HG03159 (cell line): ENCODE data around the gene COPS7A.
"Not testable (repeated sequence)": the region's sequence is repeated elsewhere in the genome, so short reads cannot be mapped to it uniquely, and the experiment has no call there.

Experiments
- ATAC-seq: cut with Tn5 transposase; IDR thresholded peaks from one replicate; pipeline ENCODE4 v1.9.1; 2021; ENCODE audit warnings: mild to moderate bottlenecking, moderate library complexity; ENCODE audit not compliant: unreplicated experiment

Gene COPS7A

DNA sequence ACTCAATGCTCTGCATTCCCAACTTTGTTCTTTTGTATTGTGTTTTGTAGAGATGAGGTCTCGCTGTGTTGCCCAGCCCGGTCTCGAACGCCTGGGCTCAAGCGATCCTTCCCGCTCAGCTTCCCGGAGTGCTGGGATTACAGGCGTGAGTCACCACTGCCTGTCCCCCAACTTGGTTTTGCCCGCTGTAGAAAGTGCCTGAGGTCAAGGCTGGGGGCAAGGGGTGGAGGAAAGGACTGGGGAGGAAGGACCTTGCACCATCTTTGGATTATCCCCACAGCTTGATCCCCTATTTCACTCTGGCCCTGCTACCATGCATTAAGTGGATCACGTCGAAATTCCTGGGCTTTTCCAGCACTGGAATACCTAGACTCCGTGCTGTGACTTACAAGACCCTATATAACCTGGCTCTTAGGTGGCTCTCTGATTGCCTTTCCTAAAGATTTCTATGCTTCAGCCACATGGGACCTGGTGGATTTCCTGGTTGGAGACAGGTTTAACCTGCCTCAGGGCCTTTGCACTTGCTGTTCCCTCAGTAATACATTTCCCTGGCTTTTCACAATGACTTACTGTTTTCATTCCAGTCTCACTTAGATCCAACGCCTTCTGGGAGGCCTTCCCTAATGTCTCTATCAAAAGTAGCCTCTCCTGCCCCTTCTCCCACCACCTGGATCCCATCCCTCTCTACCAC is 22.6 kb upstream of the COPS7A start:
- no peak for ATAC-seq

DNA sequence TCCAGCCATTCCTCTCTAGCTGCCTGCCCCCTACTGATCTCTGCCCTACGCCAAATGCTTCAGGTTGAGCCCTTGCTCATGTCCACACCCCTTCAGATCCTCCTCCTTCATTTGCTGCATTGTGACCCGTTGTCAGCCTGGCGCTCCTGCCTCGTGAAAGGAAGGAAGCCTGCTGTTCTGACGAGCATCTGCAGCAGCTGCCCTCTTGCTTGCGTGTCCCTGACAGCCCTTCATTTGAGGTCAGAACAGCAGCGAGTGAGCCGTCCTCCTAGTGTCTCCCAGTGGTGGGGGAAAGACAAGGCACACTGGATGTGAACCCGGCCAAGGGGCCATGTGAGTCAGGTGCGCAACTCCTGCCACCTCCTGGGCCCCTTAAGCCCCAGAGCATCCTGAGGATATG is 20.2 kb upstream of the COPS7A start:
- ATAC-seq: no peak

DNA sequence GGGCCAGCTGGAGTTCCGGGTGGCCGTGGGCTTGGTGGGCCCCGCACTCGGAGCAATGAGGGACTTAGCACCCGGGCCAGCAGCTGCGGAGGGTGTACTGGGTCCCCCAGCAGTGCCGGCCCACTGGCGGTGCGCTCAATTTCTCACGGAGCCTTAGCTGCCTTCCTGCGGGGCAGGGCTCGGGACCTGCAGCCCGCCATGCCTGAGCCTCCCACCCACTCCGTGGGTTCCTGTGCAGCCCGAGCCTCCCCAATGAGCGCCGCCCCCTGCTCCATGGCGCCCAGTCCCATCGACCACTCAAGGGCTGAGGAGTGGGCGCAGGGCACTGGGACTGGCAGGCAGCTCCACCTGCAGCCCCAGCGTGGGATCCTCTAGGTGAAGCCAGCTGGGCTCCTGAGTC is 15.5 kb upstream of the COPS7A start:
- ATAC-seq: not testable (repeated sequence)

DNA sequence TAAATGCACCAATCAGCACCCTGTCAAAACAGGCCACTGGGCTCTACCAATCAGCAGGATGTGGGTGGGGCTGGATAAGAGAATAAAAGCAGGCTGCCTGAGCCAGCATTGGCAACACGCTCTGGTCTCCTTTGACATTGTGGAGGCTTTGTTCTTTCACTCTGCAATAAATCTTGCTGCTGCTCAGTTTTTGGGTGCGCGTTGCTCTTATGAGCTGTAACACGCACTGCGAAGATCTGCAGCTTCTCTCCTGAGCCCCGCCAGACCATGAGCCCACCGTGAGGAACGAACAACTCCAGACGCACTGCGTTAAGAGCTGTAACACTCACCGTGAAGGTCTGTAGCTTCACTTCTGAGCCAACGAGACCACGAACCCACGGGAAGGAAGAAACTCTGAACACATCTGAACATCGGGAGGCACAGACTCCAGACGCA is 14.9 kb upstream of the COPS7A start:
- ATAC-seq: no peak

DNA sequence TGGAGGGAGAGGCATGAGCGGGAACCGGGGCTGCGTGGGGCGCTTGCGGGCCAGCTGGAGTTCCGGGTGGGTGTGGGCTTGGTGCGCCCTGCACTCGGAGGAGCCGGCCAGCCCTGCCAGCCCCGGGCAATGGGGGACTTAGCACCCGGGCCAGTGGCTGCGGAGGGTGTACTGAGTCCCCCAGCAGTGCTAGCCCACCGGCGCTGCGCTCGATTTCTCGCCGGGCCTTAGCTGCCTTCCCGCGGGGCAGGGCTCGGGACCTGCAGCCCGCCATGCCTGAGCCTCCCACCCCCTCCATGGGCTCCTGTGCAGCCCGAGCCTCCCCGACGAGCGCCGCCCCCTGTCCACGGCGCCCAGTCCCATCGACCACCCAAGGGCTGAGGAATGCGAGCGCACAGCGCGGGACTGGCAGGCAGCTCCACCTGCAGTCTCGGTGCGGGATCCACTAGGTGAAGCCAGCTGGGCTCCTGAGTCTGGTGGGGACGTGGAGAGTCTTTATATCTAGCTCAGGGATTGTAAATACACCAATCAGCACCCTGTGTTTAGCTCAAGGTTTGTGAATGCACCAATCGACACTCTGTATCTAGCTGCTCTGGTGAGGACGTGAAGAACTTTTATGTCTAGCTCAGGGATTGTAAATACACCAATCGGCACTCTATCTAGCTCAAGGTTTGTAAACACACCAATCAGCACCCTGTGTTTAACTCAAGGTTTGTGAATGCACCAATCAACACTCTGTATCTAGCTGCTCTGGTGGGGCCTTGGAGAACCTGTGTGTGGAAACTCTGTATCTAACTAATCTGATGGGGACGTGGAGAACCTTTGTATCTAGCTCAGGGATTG is 7.6 kb upstream of the COPS7A start:
- not testable (repeated sequence) for ATAC-seq

DNA sequence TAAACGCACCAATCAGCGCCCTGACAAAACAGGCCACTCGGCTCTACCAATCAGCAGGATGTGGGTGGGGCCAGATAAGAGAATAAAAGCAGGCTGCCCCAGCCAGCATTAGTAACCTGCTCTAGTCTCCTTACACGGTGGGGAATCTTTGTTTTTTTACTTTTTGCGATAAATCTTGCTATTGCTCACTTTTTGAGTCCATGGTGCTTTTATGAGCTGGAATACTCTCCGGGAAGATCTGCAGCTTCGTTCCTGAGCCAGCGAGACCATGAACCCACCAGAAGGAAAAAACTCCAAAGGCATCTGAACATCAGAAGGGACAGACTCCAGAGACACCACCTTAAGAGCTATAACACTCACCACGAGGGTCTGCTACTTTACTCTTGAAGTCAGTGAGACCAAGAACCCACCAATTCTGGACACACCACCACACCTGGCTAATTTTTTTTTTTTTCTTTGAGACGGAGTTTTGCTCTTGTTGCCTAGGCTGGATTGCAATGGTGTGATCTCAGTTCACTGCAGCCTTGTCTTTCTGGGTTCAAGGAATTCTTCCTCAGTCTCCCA is 6.9 kb upstream of the COPS7A start:
- no peak for ATAC-seq

DNA sequence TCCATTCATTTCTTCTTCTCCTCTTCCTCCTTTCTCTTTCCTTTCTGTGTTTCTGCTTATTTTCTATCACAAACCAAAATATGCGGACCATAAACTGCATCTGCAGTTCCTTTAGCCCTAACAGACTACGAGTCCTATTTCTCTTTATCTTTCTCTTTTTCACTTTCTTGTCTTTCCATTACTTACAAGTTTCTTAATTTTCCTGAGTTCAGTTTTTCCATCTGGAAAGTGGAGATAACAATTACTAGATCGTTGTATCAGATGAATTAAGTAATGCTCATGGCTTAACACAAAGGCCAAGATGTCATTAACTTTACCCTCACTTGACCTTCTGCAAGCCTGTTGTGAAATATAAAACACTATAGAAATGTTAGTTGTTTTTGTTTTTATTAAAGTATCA is 983 bp upstream of the COPS7A start:
- ATAC-seq: no peak

DNA sequence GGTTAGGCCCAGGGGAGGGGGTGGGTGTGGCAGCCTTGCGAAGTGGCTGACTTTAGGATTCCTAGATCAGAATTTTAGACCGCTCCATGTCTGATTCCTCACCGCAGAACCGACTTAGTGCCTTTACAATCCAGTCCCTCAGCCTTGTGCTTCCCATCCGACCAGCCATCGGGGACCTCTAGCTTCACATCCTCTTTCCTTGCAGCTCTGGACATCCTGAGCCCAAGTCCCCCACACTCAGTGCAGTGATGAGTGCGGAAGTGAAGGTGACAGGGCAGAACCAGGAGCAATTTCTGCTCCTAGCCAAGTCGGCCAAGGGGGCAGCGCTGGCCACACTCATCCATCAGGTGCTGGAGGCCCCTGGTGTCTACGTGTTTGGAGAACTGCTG is 557 bp downstream of the COPS7A start:
- peak; percentile 30 for ATAC-seq

DNA sequence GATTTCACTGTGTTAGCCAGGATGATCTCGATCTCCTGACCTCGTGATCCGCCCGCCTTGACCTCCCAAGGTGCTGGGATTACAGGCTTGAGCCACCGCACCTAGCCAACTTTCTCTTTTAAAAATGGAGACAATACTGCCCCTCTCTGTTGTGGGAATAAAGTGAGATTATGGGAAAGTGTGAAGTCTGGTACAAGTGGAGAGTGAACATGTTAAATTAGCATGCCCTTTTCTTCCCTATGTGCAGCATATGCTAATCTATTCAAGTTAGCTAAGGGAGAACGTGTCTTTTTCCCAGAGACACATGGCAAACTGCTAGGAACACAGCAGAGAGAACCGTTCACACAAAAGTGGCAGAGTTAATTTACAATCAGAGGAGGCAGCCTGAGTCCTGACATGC is 1.5 kb downstream of the COPS7A start:
- no peak for ATAC-seq

DNA sequence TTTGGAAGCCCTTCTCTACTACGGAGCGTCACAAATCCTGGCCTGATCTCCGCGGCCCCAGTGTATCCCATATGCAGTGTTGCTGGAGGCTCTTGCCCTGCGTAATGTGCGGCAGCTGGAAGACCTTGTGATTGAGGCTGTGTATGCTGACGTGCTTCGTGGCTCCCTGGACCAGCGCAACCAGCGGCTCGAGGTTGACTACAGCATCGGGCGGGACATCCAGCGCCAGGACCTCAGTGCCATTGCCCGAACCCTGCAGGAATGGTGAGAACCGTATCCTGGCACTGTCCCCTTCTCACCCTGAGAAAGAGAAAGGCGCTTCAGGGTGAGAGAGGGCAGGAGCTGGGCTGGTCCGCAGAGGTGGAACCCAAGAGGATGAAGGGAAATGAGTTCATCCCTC is 5.3 kb downstream of the COPS7A start:
- no peak for ATAC-seq

DNA sequence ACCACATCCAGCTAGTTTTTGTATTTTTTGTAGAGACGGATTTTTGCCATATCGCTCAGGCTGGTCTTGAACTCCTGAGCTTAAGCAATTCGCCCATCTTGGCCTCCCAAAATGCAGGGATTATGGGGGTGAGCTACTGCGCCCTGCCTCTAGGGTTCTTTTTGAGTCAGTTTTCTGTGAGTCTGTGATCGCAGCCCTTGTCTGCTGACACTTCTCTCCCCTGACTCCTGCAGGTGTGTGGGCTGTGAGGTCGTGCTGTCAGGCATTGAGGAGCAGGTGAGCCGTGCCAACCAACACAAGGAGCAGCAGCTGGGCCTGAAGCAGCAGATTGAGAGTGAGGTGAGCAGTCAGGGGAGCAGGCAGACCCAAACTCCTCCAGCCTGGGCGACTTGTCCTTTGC is 6.3 kb downstream of the COPS7A start:
- no peak for ATAC-seq

DNA sequence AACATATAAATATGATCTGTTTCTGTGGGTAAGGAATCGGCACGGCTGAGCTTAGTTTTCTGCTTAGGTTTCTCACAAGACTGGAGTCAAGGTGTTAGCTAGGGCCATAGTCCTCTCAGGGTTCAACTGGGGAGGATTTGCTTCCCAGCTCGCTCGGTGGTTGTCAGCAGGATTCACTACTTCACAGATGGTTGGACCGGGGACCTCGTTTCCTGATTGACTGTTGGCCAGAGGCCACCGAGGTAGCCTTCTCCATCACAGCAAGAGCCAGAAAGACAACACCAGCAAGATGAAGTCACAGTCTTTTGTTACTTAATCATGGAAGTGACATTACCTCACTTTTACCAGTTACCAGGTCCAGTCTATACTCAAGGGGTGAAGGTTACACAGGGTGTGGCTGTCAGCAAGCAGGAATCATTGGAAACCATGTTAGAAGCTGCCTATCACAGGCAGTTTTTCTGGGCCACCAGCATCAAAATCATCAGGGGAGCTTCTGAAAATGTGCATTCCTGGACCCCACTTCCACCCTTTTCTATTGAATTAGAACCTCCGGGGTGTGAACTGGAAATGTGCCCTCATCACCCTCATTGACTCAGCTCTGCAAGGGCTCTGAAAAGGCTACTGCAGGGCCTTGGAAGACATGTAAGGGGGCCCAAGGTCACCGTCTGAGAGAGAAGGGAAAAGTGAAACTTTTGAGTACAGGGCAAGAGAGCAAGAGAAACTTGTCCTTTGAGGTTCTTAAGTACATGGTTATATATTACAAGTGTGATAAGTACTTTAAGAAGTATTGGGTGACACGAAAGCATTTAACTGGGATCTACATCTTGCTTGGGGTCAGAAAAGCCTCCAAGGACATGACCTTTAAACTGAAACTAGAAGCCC is 10.9 kb downstream of the COPS7A start:
- ATAC-seq: no peak

DNA sequence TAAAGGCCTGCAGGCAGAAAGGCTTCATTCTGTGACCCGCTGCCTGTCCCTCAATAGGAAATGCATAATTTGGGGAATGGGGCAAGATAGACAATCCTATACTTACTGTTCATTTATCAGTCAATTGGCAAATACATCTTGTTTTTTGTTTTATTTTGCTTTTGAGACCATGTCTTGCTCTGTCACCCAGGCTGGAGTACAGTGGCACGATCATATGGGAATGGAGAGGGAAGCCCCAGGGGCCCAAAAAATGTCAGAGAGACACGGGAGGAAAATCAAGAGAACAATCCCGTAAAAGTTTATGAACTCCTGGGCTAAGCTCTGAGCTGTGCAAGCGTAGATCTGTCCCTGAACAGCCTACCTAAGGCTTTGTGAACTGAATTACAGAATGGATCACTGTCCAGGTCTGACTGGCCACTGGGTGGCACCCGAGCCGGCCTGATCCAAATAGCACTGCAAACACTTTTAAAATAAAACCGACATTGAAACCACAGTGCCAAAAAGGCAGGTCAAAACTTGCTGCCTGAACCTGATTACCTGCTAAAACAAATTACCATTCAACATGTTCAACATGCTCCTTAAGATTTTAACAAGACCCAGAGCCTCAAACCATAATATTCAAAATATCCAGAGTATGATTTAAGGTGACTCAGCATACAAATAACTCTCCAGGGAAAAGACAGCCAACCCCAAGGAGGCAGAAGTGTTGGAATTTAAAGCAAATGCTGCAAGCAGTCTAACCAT is 11.8 kb downstream of the COPS7A start:
- ATAC-seq: no peak

DNA sequence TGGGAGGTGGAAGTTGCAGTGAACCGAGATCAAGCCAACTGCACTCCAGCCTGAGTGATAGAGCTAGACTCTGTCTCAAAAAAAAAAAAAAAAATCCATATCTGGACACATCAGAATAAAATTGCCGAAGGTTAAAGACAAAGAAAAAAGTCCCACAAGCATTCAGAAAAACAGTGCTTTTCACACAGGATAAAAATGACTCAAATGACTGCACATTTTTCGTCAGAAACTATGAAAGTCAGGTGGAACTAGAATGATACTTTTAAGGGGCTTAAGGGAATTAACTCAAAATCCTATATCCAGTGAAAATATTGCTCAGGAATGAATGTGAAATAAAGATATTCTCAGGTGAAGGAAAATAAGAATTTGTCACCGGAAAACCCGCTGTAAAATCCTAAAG is 12.9 kb downstream of the COPS7A start:
- no peak for ATAC-seq

DNA sequence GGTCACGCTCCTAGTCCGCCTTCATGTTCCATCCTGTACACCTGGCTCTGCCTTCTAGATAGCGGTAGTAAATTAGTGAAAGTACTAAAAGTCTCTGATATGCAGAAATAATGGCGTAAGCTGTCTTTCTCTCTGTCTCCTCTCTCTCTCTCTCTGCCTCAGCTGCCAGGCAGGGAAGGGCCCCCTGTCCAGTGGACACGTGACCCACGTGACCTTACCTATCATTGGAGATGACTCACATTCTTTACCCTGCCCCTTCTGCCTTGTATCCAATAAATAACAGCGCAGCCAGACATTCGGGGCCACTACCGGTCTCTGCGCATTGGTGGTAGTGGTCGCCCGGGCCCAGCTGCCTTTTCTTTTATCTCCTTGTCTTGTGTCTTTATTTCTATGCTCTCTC is 18.2 kb downstream of the COPS7A start:
- ATAC-seq: not testable (repeated sequence)

DNA sequence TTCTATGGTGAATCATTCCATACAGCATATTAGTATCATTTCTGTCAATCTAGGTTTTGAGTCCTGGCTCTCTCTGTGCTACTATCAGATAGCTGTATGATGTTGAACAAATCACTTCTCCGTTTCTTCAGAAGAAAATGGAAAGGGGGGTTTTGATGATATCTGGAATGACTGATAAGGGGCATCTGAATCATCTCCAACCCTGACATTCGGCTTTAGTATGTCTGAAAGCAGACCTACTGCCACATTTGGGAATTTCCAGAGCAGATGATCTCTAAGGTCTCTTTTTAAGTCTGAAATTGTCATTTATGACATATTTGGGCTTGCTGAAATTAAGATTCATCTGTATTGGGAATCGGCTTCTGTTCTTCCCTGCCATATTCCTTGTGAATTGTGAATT is 19.0 kb downstream of the COPS7A start:
- ATAC-seq: no peak

DNA sequence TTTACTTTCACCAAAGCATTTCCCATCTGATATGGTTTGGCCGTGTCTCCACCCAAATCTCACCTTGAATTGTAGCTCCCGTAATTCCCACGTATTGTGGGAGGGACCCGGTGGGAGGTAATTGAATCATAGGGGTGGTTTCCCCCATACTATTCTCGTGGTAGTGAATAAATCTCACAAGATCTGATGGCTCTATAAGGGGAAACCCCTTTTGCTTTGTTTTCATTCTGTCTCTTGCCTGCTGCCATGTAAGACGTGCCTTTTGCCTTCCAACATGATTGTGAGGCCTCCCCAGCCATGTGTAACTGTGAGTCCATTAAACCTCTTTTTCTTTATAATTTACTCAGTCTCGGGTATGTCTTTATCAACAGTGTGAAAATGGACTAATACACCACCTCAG is 19.5 kb downstream of the COPS7A start:
- not testable (repeated sequence) for ATAC-seq

DNA sequence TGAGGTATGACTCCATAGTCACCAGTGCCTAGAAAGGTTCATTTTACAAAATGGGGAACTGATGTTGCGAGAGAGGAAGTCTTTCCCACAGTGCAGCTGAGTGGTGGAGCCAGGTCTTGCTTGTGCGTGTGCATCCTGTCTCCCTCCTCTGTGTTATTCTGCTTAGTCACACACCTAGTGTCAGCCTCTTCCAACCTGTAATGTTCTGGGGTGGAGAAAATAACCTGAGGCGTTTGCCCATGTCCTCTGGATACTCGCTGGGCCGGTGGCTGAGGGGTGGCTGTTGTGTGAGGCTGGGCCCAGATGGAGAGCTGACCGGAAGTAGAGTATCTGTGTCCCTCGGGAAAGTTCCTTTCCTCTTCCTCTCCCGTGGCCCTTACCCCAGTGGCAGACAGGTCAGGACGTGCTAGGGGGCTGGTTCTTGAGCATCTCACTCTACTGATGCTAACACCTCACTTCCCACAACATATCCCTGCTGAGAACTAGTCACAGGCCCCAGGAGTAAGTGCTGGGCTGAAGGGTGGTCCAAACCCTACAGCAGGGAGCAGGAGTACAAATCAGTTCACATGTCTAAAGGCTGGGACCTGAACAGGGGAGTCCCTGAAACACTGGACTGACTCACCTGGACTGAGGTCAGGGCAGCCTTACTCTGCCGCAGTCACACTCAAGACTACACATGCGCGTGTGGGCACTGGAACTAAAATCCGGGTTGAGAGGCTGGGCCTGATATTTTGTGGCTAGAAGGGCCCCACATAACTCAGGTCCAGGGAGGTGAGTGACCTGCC is 22.1 kb downstream of the COPS7A start:
- no peak for ATAC-seq

DNA sequence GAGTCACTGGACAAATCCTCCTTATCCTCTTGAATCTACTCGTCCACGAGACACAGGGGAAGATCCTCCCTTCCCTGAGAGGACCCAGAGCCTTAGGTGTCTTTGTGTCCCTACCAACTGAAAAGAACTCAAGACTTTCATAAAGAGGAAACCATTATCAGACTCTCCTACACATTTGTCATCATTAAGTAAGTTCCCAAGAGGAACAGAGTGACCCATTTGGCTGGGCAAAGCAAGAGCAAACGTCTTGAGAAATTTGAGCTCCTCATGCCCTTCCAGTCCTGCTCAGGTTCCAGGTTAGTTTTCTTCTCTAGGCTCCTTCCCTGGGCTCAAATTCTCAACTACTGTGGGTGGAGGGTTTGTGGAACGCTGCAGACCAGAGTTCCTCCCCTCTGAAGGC is 23.4 kb downstream of the COPS7A start:
- no peak for ATAC-seq

DNA sequence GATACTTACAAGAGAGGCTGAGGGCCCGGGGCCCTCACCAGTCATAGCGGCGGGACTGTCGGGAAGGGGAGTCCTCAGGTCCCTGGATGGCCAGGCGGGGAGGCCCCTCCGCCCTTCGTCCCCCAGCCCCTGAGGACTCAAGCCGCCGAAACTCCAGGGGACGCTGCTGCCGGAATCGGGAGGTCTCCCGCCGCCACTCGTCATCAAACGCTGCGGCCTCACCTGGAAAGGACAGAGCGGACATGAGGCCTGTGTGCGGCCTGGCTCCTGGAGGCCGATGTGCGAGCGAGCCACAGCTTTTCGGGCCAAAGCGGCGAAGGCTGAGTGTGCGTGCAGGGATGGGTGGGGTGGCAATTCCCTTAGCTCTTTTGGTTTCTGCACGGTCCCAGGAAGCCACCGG is 24.9 kb downstream of the COPS7A start:
- no peak for ATAC-seq
